ENCODE measurements around the gene ZFPM1. TPM values are rescaled to one million over a fixed set of nuclear protein-coding genes. Genes with fewer than 3 reads are reported as not detected.

Gene ZFPM1
- total RNA-seq, 4 donors from 2014 or later: 0.50 to 4.0 (median 1.3) TPM

DNA sequence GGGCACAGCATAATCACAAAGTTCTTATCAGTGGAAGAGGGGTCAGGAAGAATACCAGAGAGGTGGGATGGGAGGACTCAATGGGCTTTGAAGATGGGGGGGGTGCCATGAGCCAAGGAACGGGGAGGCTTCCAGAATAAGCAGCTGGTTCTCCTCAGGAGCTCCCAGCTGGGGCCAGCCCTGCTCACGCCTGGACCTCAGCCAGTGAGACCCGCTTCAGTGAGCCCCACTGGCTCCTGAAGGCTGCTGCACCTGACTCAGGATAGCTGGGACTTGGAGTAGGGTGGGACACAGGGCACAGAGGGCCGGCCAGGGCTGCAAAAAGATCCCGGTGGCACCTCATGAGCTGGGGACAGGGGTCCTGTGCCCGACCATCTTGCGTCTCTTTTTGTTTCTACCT is 92.7 kb downstream of the ZFPM1 start:
- ATAC-seq (ENCODE audit: low FRiP score) (no peak), DNase-seq (ENCODE audit: low spot score) (no peak)
- TF ChIP-seq, protein P1, sequence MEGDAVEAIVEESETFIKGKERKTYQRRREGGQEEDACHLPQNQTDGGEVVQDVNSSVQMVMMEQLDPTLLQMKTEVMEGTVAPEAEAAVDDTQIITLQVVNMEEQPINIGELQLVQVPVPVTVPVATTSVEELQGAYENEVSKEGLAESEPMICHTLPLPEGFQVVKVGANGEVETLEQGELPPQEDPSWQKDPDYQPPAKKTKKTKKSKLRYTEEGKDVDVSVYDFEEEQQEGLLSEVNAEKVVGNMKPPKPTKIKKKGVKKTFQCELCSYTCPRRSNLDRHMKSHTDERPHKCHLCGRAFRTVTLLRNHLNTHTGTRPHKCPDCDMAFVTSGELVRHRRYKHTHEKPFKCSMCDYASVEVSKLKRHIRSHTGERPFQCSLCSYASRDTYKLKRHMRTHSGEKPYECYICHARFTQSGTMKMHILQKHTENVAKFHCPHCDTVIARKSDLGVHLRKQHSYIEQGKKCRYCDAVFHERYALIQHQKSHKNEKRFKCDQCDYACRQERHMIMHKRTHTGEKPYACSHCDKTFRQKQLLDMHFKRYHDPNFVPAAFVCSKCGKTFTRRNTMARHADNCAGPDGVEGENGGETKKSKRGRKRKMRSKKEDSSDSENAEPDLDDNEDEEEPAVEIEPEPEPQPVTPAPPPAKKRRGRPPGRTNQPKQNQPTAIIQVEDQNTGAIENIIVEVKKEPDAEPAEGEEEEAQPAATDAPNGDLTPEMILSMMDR (IDR thresholded peaks at IDR 0.05): no peak

DNA sequence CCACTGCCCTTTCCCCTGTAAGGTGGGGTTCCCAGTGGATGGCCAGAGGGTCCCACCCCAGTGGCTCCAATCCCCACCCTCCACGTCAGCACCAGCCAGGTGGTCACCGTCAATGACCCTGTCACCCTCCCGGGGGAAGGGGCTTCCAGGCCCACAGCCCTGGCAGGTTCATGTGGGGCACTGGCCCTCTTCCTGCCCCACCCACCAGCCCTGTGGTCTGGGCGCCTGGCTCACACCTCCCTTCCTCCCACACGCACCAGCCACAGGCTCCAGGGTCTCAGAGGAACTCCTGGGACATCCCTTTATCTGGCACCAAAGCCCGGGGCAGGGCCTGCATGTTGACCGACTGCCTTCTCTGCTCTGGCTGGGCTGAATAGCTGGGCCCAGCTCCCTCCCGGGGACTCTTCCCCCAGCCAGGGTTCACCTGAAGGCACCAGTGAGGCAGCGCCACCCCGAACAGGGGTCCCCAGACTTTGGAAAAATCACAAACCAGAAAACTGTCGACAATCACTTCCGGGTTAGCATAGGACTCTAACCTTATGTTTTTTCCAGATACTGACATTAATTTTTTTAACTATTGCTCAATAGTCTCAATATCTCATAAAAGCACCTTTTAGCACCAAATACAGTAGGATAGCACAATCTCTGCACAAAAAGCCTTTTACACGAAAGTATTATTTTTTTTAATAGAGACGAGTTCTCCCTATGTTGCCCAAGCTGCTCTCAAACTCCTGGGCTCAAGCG is 95.2 kb downstream of the ZFPM1 start:
- no peak for ATAC-seq (ENCODE audit: low FRiP score)
- TF ChIP-seq, protein P1 (IDR thresholded peaks at IDR 0.05): no peak
- DNase-seq (ENCODE audit: low spot score): no peak

DNA sequence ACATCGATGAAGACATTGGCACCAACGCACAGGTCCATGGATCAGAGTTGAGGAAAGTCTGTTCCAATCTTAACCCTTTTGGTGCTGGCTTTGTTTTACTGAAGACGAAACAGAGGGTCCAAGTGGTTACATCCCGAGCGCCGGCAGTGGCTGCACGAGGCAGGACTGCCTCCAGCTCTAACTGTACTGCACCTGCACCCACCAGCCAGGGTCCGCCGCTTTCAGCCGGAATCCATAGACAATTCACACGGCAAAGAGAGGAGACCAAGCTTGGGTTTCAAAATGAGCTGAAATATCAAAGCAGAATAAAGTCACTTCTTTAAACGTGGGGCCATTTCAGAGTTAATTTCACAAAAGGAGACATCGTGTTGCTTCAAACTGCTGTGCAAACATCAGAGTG is 95.9 kb downstream of the ZFPM1 start:
- TF ChIP-seq, protein P1 (IDR thresholded peaks at IDR 0.05): no peak
- ATAC-seq (ENCODE audit: low FRiP score): no peak

DNA sequence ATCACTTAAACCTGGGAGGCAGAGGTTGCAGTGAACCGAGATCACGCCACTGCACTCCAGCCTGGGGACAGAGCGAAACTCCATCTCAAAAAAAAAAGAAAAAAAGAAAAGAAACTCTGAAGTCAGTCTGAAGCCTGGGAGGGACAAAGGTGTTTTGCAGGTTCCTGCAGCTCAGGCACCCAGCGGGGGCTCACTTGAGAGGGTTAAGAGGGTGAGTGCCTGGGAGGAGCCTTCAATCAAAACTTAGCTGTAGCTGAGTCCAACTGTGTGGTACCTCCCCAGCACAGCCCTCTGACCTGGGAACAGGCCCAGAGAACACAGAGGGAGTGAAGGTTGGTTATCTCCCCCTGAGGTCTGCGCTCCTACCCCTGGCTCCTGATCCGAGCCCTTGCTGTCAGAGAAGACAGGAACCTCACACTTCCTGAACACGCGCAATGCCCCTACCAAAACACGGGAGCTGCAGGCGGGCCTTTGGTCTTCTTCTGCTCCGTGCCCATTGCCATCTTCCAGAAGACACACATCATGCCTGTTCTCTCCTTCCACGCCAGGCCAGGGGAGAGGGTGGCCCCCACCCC is 96.7 kb downstream of the ZFPM1 start:
- TF ChIP-seq, protein P1 (IDR thresholded peaks at IDR 0.05): no peak
- DNase-seq (ENCODE audit: low spot score) (no peak), ATAC-seq (ENCODE audit: low FRiP score) (peak; percentile 21)

More for the DNA sequence above, 95.9 kb downstream of the ZFPM1 start:
- DNase-seq (ENCODE audit: low spot score): no peak

DNA sequence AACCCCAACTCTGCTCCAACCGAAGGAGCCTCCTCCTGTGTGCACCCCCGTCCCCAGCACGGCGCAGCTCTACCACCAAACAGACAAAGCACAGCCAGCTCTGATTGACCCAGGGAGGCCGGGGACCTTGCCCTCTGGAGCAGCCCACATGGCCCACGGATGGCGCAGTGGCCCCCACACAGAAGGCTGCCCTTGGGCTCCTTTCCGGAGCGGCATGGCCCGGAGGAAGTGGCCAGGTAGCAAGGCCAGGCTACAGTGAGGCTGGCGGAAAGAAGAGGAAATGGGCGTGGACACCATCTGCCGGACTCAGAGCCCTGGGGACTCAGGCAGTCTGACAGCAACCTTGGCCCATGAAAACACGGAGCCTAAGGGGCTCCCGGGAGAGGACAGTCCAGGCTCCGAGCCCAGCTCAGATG is 97.2 kb downstream of the ZFPM1 start:
- ATAC-seq (ENCODE audit: low FRiP score) (peak; percentile 45), DNase-seq (ENCODE audit: low spot score) (no peak)
- TF ChIP-seq, protein P1 (IDR thresholded peaks at IDR 0.05): no peak

DNA sequence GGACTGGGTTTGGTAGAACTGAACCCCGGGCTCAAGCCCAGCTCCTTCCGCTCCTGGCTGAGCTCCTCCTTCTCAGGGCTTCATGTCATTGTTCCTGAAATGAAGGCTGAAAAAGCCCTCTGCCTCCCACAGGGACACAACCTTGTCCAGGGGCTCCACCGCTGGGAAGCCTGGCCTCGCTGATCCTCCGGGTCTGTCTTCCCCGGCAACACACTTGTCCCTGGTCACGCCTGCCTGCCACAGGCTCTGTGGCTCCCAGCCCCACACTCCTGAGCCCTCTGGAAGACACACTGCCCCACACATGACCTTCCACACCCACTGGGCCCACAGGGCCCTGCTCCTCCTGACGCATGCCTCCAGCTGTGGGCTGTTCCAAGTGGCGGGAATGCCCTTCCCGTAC is 99.1 kb downstream of the ZFPM1 start:
- TF ChIP-seq, protein P1 (IDR thresholded peaks at IDR 0.05): no peak
- DNase-seq (ENCODE audit: low spot score) (no peak), ATAC-seq (ENCODE audit: low FRiP score) (no peak)

DNA sequence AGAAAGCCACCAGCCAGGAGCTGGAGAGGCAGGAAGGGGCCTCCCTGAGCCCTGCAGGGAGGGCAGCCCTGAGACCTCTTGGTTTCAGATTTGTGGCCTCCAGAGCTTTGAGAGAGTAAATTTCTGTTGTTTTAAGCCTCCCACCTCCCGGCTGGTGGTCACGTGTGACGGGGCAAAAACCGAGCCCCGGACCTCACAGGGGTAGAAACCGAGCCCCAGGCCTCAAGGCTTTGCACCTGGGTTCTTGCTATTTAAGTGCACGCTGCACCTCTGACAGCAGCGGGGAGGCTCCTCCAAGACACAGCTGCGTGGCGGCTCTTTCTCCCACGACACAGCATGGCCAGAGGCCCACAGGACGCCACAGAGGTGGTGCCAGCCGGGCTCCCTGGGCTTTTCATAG is 99.7 kb downstream of the ZFPM1 start:
- no peak for ATAC-seq (ENCODE audit: low FRiP score)
- TF ChIP-seq, protein P1 (IDR thresholded peaks at IDR 0.05): no peak
- no peak for DNase-seq (ENCODE audit: low spot score)
